Large intestine (tissue), 3 donors: ENCODE measurements around the gene CD3D. TPM values are rescaled to one million over a fixed set of nuclear protein-coding genes. Genes with fewer than 3 reads are reported as not detected.
"Not testable (repeated sequence)": the region's sequence is repeated elsewhere in the genome, so short reads cannot be mapped to it uniquely, and the experiment has no call there.

ENCODE experiments used
- DNase-seq, 2 donors: peaks; one replicate each; pipeline versions ENCODE4 v3.0.0 to v3.0.0-alpha.2; 2013
- H3K27ac ChIP-seq: one replicate; pipeline ENCODE4 v1.5.1; 2013; ENCODE audit warnings: low read length
- H3K27me3 ChIP-seq: 2 replicates; pipeline ENCODE4 v1.6.1; 2013; ENCODE audit warnings: low read length; ENCODE audit not compliant: control insufficient read depth, insufficient read depth
- H3K36me3 ChIP-seq: 2 replicates; pipeline ENCODE4 v1.6.1; 2013; ENCODE audit warnings: low read length; ENCODE audit not compliant: control insufficient read depth, insufficient read depth
- H3K4me1 ChIP-seq: one replicate; pipeline ENCODE4 v1.6.1; 2013; ENCODE audit warnings: low read length; ENCODE audit not compliant: control insufficient read depth, insufficient read depth
- H3K4me3 ChIP-seq: one replicate; pipeline ENCODE4 v1.5.1; 2013; ENCODE audit warnings: low read length
- H3K9me3 ChIP-seq: one replicate; pipeline ENCODE4 v1.6.1; 2013; ENCODE audit warnings: mild to moderate bottlenecking, low read depth, low read length, moderate library complexity; ENCODE audit not compliant: control insufficient read depth
- WGBS: methylation state at CpG from one replicate; pipeline ENCODE4 v1.1.5; 2013; ENCODE audit warnings: low lambda C conversion rate; ENCODE audit not compliant: insufficient coverage; 5-methylcytosine and 5-hydroxymethylcytosine counted together
- polyA plus RNA-seq: library from polyadenylated mRNA; unstranded; fragments of 120-200 nt; gene quantifications from one replicate; pipeline ENCODE4 v1.2.1, GENCODE V29; 2013

The CD3D gene
- polyA plus RNA-seq, 1 donor = 7.4 TPM

DNA sequence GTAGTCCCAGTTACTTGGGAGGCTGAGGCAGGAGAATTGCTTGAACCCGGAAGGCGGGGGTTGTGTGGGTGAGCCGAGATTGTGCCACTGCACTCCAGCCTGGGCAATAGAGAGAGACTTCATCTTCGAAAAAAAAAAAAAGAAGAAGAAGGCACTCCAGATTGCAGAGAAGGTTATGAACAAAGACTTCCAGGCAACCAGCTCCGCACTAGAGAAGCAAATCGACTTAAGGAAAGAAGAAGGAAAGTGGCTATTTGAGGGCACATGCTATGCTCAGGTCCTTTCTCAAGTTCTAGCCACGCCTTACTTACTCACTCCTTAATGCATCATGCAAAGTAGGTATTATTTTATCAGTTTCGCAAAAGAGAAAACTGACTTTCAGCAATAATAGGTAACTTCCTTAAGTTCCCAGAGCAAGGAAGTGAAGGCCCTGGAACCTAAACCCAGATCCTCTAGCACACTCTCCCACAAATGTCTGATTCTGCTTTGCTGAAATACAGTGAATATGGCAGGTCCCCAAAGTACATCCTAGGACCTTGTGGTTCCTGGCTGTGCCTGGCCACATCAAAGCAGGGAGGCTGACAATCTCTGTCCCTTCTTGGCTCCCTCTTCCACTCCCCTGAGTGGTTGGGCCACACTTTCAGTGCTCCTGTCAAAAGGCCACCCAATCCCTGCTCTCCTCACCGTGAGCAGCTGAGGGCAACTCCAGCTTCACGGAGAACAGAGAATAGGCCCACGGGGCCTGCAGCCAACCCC lies 23.7 kb downstream of the CD3D start:
- peak in 1 of 2 donors; percentile 9 for DNase-seq
- Histone ChIP-seq H3K27ac (no peak overlapping the region), H3K36me3 (no peaks in the 10 kb centered on the region), H3K4me1 (peaks cover 29% of the 10 kb centered on the region), H3K4me3 (no peak overlapping the region), H3K9me3 (no peaks in the 10 kb centered on the region), H3K27me3 (no peaks in the 10 kb centered on the region)
- WGBS = 100% methylated on average over 3 of the region's 11 CpGs

DNA sequence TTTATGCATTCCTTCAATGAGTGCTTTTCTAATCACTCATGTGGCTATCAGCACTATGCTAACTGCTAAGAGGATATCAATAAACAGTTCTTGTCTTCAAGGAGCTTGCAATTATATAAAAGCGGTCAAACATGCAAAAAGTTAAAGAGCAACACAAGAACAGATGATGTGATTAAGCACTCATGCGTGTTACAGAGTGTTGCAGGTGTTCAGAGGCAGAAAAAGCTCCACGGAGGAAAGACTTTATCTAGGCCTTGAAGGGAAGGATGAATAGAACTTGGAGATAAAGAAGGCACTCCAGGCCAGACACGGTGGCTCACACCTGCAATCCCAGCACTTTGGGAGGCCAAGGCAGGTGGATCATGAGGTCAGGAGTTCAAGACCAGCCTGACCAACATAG lies 24.4 kb downstream of the CD3D start:
- H3K36me3 ChIP-seq = no peaks in the 10 kb centered on the region
- H3K27ac ChIP-seq = no peak overlapping the region
- no peaks in the 10 kb centered on the region for H3K27me3 ChIP-seq
- WGBS = no CpG with 5 or more reads among the region's 4 CpGs
- H3K9me3 ChIP-seq = no peaks in the 10 kb centered on the region
- H3K4me1 ChIP-seq = peaks cover 29% of the 10 kb centered on the region
- no peak overlapping the region for H3K4me3 ChIP-seq
- DNase-seq = no peak

DNA sequence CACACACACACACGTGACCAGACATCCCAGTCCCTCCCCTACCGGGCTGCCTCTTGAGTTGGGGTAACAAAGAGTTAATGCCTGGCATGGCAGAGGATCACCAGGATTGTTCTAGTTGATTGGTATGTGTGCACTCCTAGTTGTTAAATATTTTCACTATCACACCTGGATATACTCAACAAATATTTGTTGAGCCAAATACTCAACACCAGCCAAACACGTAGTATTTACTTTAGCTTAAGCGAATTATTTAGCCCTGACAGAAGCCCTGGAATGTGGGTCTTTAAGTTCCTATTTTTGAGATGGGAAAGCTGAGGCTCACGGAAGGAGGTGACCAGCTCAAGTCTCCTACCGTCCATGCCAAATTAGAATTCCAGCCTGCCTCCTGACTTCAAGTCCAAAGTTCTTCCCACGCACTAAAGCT lies 27.5 kb downstream of the CD3D start:
- Histone ChIP-seq H3K27me3 (no peaks in the 10 kb centered on the region), H3K4me3 (no peak overlapping the region), H3K36me3 (no peaks in the 10 kb centered on the region), H3K9me3 (no peaks in the 10 kb centered on the region), H3K4me1 (peaks cover 18% of the 10 kb centered on the region), H3K27ac (no peak overlapping the region)
- DNase-seq = peak in 1 of 2 donors; percentile 55
- 20% methylated on average over 1 of the region's 7 CpGs for WGBS

DNA sequence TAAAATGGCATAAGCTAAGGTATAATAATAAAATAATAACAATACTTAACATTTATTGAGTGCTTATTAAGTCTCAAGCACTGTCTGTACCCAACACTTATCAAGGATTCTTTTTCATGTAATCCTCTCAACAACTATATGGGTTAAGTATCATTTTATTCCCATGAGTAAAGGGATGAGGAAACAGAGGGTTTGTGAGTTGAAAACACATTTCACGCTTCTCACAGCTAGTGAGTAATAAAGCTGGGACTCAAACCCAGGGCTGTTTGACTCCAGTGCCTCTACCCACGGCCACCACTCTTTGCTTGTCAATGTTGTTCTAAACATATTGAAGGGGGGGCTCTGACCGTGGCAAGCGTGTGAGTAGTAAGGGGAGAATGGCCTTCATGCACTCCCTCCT lies 29.3 kb downstream of the CD3D start:
- Histone ChIP-seq H3K9me3 (no peaks in the 10 kb centered on the region), H3K4me3 (no peak overlapping the region), H3K4me1 (peaks cover 14% of the 10 kb centered on the region), H3K27ac (no peak overlapping the region), H3K27me3 (no peaks in the 10 kb centered on the region), H3K36me3 (no peaks in the 10 kb centered on the region)
- WGBS = no CpG with 5 or more reads among the region's 4 CpGs
- no peak for DNase-seq

DNA sequence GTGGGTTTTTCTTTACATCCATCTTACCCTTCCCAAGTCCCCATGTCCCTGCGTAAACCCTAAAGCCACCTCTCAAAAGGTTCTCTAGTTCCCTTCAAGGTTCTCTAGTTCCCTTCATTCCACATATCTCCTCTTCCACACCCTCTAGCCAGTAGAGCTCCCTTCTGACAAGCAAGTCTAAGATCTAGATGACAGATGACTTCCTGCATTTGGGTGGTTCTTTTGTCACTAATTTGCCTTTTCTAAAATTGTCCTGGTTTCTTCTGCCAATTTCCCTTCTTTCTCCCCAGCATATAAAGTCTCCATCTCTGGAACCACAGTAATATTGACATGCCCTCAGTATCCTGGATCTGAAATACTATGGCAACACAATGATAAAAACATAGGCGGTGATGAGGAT lies 30.2 kb downstream of the CD3D start:
- DNase-seq = no peak
- H3K9me3 ChIP-seq = no peaks in the 10 kb centered on the region
- no peak overlapping the region for H3K4me3 ChIP-seq
- no peak overlapping the region for H3K27ac ChIP-seq
- peaks cover 14% of the 10 kb centered on the region for H3K4me1 ChIP-seq
- no peaks in the 10 kb centered on the region for H3K27me3 ChIP-seq
- no peaks in the 10 kb centered on the region for H3K36me3 ChIP-seq
- 80% methylated on average over 1 of the region's 2 CpGs for WGBS

DNA sequence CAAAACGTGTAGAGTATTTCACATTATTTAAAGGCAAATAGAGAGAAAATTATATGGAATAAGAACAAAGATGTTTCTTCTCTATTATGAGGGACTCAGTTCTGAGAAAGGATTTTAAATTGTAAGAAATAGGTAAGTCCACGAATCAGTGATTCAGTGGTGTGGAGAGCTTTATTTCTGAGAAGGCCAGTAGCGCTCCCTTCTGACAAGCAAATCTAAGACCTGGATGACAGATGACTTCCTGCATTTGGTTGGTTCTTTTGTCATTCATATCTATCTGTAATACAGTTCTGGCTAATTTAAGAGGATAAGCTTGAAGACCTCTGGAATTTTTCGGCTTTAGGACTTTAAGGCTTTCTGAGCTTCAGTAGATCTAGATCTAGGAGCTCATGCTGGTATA lies 31.0 kb downstream of the CD3D start:
- 86% methylated on average over 1 of the region's 4 CpGs for WGBS
- no peak for DNase-seq
- H3K27ac ChIP-seq = no peak overlapping the region

DNA sequence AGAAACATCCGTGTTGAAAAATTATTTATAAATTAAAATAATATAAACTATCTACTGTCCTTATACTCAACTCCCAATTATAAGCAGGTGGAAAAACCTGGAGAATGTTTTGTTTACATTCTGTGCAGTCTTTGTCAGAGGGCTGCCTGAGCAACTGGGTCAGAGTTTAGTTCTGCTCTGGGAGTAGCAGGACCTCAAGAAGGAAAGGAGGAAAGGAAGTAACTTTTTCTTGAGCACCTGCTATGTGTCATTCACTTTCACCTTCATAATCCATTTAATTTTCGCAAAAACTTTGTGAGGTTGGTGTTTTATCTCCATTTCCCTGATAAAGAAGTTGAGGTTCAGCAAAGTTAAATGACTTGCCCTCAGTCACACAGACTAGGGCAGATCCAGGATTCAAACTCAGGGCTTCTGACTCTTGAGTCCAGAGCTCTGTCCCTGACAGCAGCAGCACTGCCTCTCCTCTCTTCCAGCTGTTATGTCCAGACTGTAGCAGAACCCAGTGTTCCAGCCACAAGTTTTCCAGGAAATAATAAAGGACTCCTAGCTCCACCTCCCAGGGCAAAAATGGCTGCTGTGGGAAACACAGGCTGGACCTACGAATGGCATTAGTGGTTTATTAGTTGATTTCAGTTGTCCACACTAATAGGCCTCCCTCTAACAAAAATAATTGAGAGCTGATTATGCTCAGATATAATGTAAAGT lies 31.6 kb downstream of the CD3D start:
- no peak overlapping the region for H3K4me3 ChIP-seq
- no peak overlapping the region for H3K27ac ChIP-seq
- WGBS = 67% methylated on average over 1 of the region's 3 CpGs
- no peaks in the 10 kb centered on the region for H3K36me3 ChIP-seq
- DNase-seq = no peak
- no peaks in the 10 kb centered on the region for H3K27me3 ChIP-seq
- peaks cover 14% of the 10 kb centered on the region for H3K4me1 ChIP-seq
- no peaks in the 10 kb centered on the region for H3K9me3 ChIP-seq

More for the DNA sequence above, 31.0 kb downstream of the CD3D start:
- no peaks in the 10 kb centered on the region for H3K36me3 ChIP-seq
- no peaks in the 10 kb centered on the region for H3K9me3 ChIP-seq
- H3K4me1 ChIP-seq = peaks cover 14% of the 10 kb centered on the region
- H3K4me3 ChIP-seq = no peak overlapping the region
- H3K27me3 ChIP-seq = no peaks in the 10 kb centered on the region

DNA sequence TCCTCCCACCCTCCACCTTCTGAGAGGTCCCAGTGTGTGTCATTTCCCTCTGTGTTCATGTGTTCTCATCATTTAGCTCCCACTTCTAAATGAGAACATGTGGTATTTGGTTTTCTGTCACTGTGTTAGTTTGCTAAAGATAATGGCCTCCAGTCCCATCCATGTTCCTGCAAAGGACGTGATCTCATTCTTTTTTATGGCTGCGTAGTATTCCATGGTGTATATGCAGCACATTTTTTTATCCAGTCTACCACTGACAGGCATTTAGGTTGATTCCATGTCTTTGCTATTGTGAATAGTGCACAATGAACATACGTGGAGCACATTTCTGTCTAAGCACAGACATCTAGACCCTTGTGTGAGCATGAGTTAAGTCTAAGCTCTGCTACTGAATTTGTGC lies 32.2 kb downstream of the CD3D start:
- 100% methylated on average over 1 of the region's 3 CpGs for WGBS
- Histone ChIP-seq H3K36me3 (no peaks in the 10 kb centered on the region), H3K27ac (no peak overlapping the region), H3K4me1 (peaks cover 9% of the 10 kb centered on the region), H3K27me3 (no peaks in the 10 kb centered on the region), H3K9me3 (no peaks in the 10 kb centered on the region), H3K4me3 (no peak overlapping the region)
- no peak for DNase-seq

DNA sequence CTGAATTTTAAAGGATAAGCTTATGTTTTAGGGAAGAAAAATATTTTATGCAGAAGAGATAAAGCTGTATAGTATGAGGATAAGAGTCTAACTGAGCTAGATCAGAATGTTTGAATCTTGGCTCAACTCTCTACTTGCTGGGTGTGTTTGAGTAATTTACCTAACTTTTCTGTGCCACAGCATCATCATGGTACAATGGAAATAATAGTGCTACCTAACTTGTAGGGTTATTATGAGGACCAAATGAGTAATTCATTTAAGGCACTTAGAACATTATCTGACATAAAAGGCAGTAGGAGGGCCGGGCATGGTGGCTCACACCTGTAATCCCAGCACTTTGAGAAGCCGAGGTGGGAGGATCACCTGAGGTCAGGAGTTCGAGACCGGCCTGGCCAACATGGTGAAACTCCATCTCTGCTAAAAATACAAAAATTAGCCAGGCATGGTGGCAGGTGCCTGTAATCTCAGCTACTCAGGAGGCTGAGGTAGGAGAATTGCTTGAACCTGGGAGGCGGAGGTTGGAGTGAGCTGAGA lies 33.4 kb downstream of the CD3D start:
- H3K4me1 ChIP-seq, H3K9me3 ChIP-seq, H3K36me3 ChIP-seq, H3K4me3 ChIP-seq, H3K27me3 ChIP-seq, DNase-seq, H3K27ac ChIP-seq: not testable (repeated sequence)
- WGBS = no CpG with 5 or more reads among the region's 5 CpGs

DNA sequence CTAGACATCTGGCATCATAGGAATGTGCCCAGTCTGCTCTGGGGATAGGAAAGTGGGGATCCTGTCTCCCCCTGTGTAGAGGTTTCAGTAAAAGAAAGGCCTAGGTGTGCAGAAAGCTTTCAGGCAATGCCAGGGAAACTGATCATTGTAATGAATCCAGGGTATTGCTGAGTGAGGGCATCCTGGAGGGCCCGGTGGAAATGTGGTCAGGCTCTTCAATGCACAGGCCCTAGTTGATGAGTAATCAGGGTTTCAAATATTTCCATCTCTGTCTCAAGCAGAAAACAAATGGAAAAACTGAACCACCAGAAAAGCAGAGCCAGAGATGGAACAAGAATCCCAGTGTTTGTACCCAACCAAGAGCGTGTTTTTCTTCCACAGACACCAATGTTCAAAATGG lies 35.9 kb downstream of the CD3D start:
- Histone ChIP-seq H3K27ac (no peak overlapping the region), H3K4me3 (no peak overlapping the region), H3K9me3 (no peaks in the 10 kb centered on the region), H3K4me1 (no peaks in the 10 kb centered on the region), H3K36me3 (no peaks in the 10 kb centered on the region), H3K27me3 (peaks cover 3% of the 10 kb centered on the region)
- WGBS = no CpG with 5 or more reads among the region's 2 CpGs
- DNase-seq = no peak
